Measurements from ENCODE around the gene GPR55.

GRCh38 chr2:230933521-230934180 is 8.6 kb upstream of the GPR55 start:
- TF ChIP-seq CTCF (optimal IDR thresholded peaks at IDR 0.05 in 1 of 3, IDR thresholded peaks at IDR 0.05 in 1 of 3, conservative IDR thresholded peaks at IDR 0.05 in 1 of 3; ENCODE audit: extremely low read depth in 1 of 3, insufficient read depth in 2 of 3, low read length in 3 of 3) (no peak), EZH2 (IDR thresholded peaks at IDR 0.05; ENCODE audit: low read length) (no peak)
